Naive thymus-derived CD4-positive, alpha-beta T cell (primary cell): Measurements from ENCODE around the gene ZFAND3. TPM values are rescaled to one million over a fixed set of nuclear protein-coding genes. Genes with fewer than 3 reads are reported as not detected.

Experiments used
- ATAC-seq: fragments of 150-1000 bp; cut with Tn5 transposase; 2 replicates; pipeline ENCODE4 v1.10.0; 2021; ENCODE audit warnings: mild to moderate bottlenecking, moderate library complexity
- CTCF ChIA-PET: fragments of 350-600 bp; sonication (Branson Sonifier 250); formaldehyde crosslinking; loops from one replicate; lab custom pipeline; 2021; ENCODE audit warnings: antibody characterized with exemption; lab: Charles Lee
- POLR2A ChIA-PET: fragments of 350-600 bp; sonication (Branson Sonifier 250); formaldehyde crosslinking; loops from one replicate; lab custom pipeline; 2021; ENCODE audit warnings: antibody characterized with exemption, inconsistent platforms; lab: Charles Lee
- DNase-seq, 9 donors: peaks; one replicate each; pipeline versions ENCODE4 v3.0.0 to v3.0.0-alpha.2; 2020 to 2022; ENCODE audit warnings: mixed read lengths in 1 of 9
- H3K27ac ChIP-seq: one replicate; pipeline ENCODE4 v1.7.0; 2013; ENCODE audit warnings: mild to moderate bottlenecking, low read depth, low read length, moderate library complexity
- H3K27me3 ChIP-seq, 2 donors: one replicate each; pipeline ENCODE4 v1.7.0; 2013; ENCODE audit warnings: low read length in 2 of 2, mild to moderate bottlenecking in 2 of 2, moderate library complexity in 2 of 2; ENCODE audit not compliant: control insufficient read depth in 2 of 2, insufficient read depth in 2 of 2
- H3K36me3 ChIP-seq, 3 experiments: 1 replicate in 2 of 3; 2 replicates in 1 of 3; pipeline ENCODE4 v1.7.0; 2013; ENCODE audit warnings: low read length in 3 of 3, mild to moderate bottlenecking in 3 of 3, moderate library complexity in 1 of 3; ENCODE audit not compliant: insufficient read depth in 3 of 3, control insufficient read depth in 2 of 3
- H3K4me1 ChIP-seq, 2 donors: one replicate each; pipeline ENCODE4 v1.7.0; 2013; ENCODE audit warnings: low read length in 2 of 2, mild to moderate bottlenecking in 2 of 2, moderate library complexity in 1 of 2; ENCODE audit not compliant: control insufficient read depth in 2 of 2, insufficient read depth in 2 of 2
- H3K4me3 ChIP-seq: 2 replicates; pipeline ENCODE4 v1.7.0; 2013; ENCODE audit warnings: mild to moderate bottlenecking, low read length
- H3K9me3 ChIP-seq, 3 experiments: 1 replicate in 2 of 3; 2 replicates in 1 of 3; pipeline ENCODE4 v1.7.0; 2013; ENCODE audit warnings: low read length in 3 of 3; ENCODE audit not compliant: control insufficient read depth in 2 of 3
- H3K27ac Mint-ChIP-seq, 9 donors: one replicate each; pipeline ENCODE4 v1.8.0; 2020 to 2022; ENCODE audit warnings: mixed read lengths in 9 of 9, mild to moderate bottlenecking in 8 of 9, moderate library complexity in 5 of 9, inconsistent platforms in 2 of 9
- H3K27me3 Mint-ChIP-seq, 5 donors: one replicate each; pipeline ENCODE4 v1.8.0; 2021 to 2022; ENCODE audit warnings: mixed read lengths in 5 of 5, mild to moderate bottlenecking in 1 of 5
- H3K36me3 Mint-ChIP-seq, 5 donors: one replicate each; pipeline ENCODE4 v1.8.0; 2020 to 2022; ENCODE audit warnings: mixed read lengths in 5 of 5, mild to moderate bottlenecking in 3 of 5, inconsistent platforms in 1 of 5
- H3K4me1 Mint-ChIP-seq, 7 donors: one replicate each; pipeline ENCODE4 v1.8.0; 2020 to 2022; ENCODE audit warnings: mixed read lengths in 7 of 7, mild to moderate bottlenecking in 3 of 7, inconsistent platforms in 1 of 7
- H3K4me3 Mint-ChIP-seq, 10 donors: one replicate each; pipeline ENCODE4 v1.8.0; 2020 to 2022; ENCODE audit warnings: mild to moderate bottlenecking in 10 of 10, mixed read lengths in 10 of 10, moderate library complexity in 6 of 10, inconsistent platforms in 2 of 10
- H3K9me3 Mint-ChIP-seq, 11 donors: one replicate each; pipeline ENCODE4 v1.8.0; 2020 to 2022; ENCODE audit warnings: mixed read lengths in 11 of 11, mild to moderate bottlenecking in 4 of 11, inconsistent platforms in 1 of 11, moderate library complexity in 1 of 11
- intact Hi-C, 2 donors: fragments of 100-400 bp; cut with micrococcal nuclease; formaldehyde crosslinking; loops; one replicate each; pipeline ENCODE4 v1.15.1; 2023
- polyA plus RNA-seq, 2 donors: library from polyadenylated mRNA; unstranded; fragments of 300-500 nt; fragmentation: Illumina TruSeq; gene quantifications; one replicate each; pipeline ENCODE4 v1.2.3, GENCODE V29; 2021
- total RNA-seq, 6 experiments: library from RNA in 5 of 6; stranded (reverse) in 5 of 6; gene quantifications; 1 replicate in 5 of 6; 2 replicates in 1 of 6; pipeline ENCODE4 v1.2.3 and lab custom pipeline; 2021 to 2026

Gene ZFAND3
- total and polyA plus RNA-seq, 7 experiments from 2014 or later: 3.5 to 55.0 (median 37.1) TPM

GRCh38 chr6:38164131-38164481 lies 344.6 kb downstream of the ZFAND3 start:
- ATAC-seq: no peak
- H3K36me3 ChIP-seq: no peaks in the 10 kb centered on the region
- POLR2A ChIA-PET: no interaction called here
- H3K4me3 ChIP-seq: no peak overlapping the region
- CTCF ChIA-PET: no interaction called here
- Mint-ChIP-seq H3K36me3 (peaks cover 0 to 18% (median 11%) of the 10 kb centered on the region in 5 donors), H3K9me3 (peaks cover 0 to 3% (median 0%) of the 10 kb centered on the region in 11 donors), H3K4me1 (peaks cover 0 to 2% (median 0%) of the 10 kb centered on the region in 7 donors), H3K4me3 (no peak overlapping the region), H3K27ac (peak overlapping the region in 3 of 9 donors; percentile 7 to 38 (median 27)), H3K27me3 (no peaks in the 10 kb centered on the region)
- intact Hi-C loops: no loop called here
- H3K27ac ChIP-seq: no peak overlapping the region
- no peak for DNase-seq
- no peaks in the 10 kb centered on the region for H3K4me1 ChIP-seq
- H3K9me3 ChIP-seq: no peaks in the 10 kb centered on the region
- no peaks in the 10 kb centered on the region for H3K27me3 ChIP-seq

GRCh38 chr6:38164671-38165108 lies 345.2 kb downstream of the ZFAND3 start:
- ChIA-PET POLR2A (no interaction called here), CTCF (no interaction called here)
- Mint-ChIP-seq H3K4me1 (peaks cover 0 to 2% (median 0%) of the 10 kb centered on the region in 7 donors), H3K36me3 (peaks cover 0 to 14% (median 7%) of the 10 kb centered on the region in 5 donors), H3K27ac (peak overlapping the region in 1 of 9 donors; percentile 18), H3K9me3 (peaks cover 0 to 2% (median 0%) of the 10 kb centered on the region in 11 donors), H3K27me3 (no peaks in the 10 kb centered on the region), H3K4me3 (no peak overlapping the region)
- ATAC-seq (no peak), DNase-seq (no peak)
- intact Hi-C loops: no loop called here
- Histone ChIP-seq H3K36me3 (no peaks in the 10 kb centered on the region), H3K4me1 (no peaks in the 10 kb centered on the region), H3K4me3 (no peak overlapping the region), H3K27me3 (no peaks in the 10 kb centered on the region), H3K9me3 (no peaks in the 10 kb centered on the region), H3K27ac (no peak overlapping the region)

GRCh38 chr6:38166411-38167240 lies 347.1 kb downstream of the ZFAND3 start:
- Histone ChIP-seq H3K9me3 (no peaks in the 10 kb centered on the region), H3K4me3 (no peak overlapping the region), H3K27me3 (no peaks in the 10 kb centered on the region), H3K4me1 (no peaks in the 10 kb centered on the region), H3K36me3 (no peaks in the 10 kb centered on the region), H3K27ac (no peak overlapping the region)
- ATAC-seq (no peak), DNase-seq (no peak)
- H3K27me3 Mint-ChIP-seq: no peaks in the 10 kb centered on the region
- H3K4me1 Mint-ChIP-seq: peaks cover 0 to 2% (median 0%) of the 10 kb centered on the region in 7 donors
- H3K27ac Mint-ChIP-seq: peak overlapping the region in 1 of 9 donors; percentile 51
- no peaks in the 10 kb centered on the region for H3K9me3 Mint-ChIP-seq
- no peaks in the 10 kb centered on the region for H3K36me3 Mint-ChIP-seq
- CTCF ChIA-PET: no interaction called here
- intact Hi-C loops: no loop called here
- no peak overlapping the region for H3K4me3 Mint-ChIP-seq
- POLR2A ChIA-PET: no interaction called here

GRCh38 chr6:38167598-38167997 lies 348.1 kb downstream of the ZFAND3 start:
- Mint-ChIP-seq H3K27ac (peak overlapping the region in 1 of 9 donors; percentile 81), H3K4me1 (peaks cover 0 to 2% (median 0%) of the 10 kb centered on the region in 7 donors), H3K9me3 (no peaks in the 10 kb centered on the region), H3K27me3 (no peaks in the 10 kb centered on the region), H3K4me3 (no peak overlapping the region), H3K36me3 (no peaks in the 10 kb centered on the region)
- ATAC-seq (no peak), DNase-seq (no peak)
- intact Hi-C loops: no loop called here
- ChIA-PET POLR2A (no interaction called here), CTCF (no interaction called here)
- Histone ChIP-seq H3K4me1 (no peaks in the 10 kb centered on the region), H3K36me3 (no peaks in the 10 kb centered on the region), H3K9me3 (no peaks in the 10 kb centered on the region), H3K4me3 (no peak overlapping the region), H3K27me3 (no peaks in the 10 kb centered on the region), H3K27ac (no peak overlapping the region)

GRCh38 chr6:38168126-38168525 lies 348.6 kb downstream of the ZFAND3 start:
- ATAC-seq (no peak), DNase-seq (no peak)
- Histone ChIP-seq H3K9me3 (no peaks in the 10 kb centered on the region), H3K4me1 (no peaks in the 10 kb centered on the region), H3K27me3 (no peaks in the 10 kb centered on the region), H3K27ac (no peak overlapping the region), H3K36me3 (peaks cover 0 to under 1% (median 0%) of the 10 kb centered on the region in 3 experiments), H3K4me3 (no peak overlapping the region)
- H3K27ac Mint-ChIP-seq: no peak overlapping the region
- ChIA-PET CTCF (no interaction called here), POLR2A (no interaction called here)
- H3K27me3 Mint-ChIP-seq: no peaks in the 10 kb centered on the region
- H3K4me3 Mint-ChIP-seq: no peak overlapping the region
- no peaks in the 10 kb centered on the region for H3K9me3 Mint-ChIP-seq
- intact Hi-C loops: no loop called here
- H3K36me3 Mint-ChIP-seq: peaks cover 0 to 3% (median 0%) of the 10 kb centered on the region in 5 donors
- peaks cover 0 to 2% (median 0%) of the 10 kb centered on the region in 7 donors for H3K4me1 Mint-ChIP-seq

- Histone ChIP-seq H3K36me3 (peaks cover 0 to 6% (median 0%) of the 10 kb centered on the region in 3 experiments), H3K27me3 (no peaks in the 10 kb centered on the region), H3K27ac (no peak overlapping the region), H3K4me3 (no peak overlapping the region), H3K9me3 (no peaks in the 10 kb centered on the region), H3K4me1 (no peaks in the 10 kb centered on the region)
- intact Hi-C loops: no loop called here
- no peak for ATAC-seq
- peak overlapping the region in 1 of 9 donors; percentile 4 for H3K27ac Mint-ChIP-seq
- no peaks in the 10 kb centered on the region for H3K9me3 Mint-ChIP-seq
- no peak overlapping the region for H3K4me3 Mint-ChIP-seq
- peaks cover 0 to 8% (median 0%) of the 10 kb centered on the region in 5 donors for H3K36me3 Mint-ChIP-seq
- ChIA-PET CTCF (no interaction called here), POLR2A (no interaction called here)
- no peaks in the 10 kb centered on the region for H3K27me3 Mint-ChIP-seq
- DNase-seq: no peak
- H3K4me1 Mint-ChIP-seq: peaks cover 0 to 7% (median 4%) of the 10 kb centered on the region in 7 donors
These were observed 349.2 kb downstream of the ZFAND3 start for GRCh38 chr6:38168699-38169098.
